ENCODE results near the gene SLC17A5.
A peak's percentile ranks its signal among the peaks of the same experiment; 100 is the strongest.
"Not testable (repeated sequence)": the region's sequence is repeated elsewhere in the genome, so short reads cannot be mapped to it uniquely, and the experiment has no call there.

SLC17A5 gene

GRCh38 chr6:73565767-73566485 lies 87.9 kb downstream of the SLC17A5 start:
- DNase-seq = no peak

- DNase-seq = no peak
These were observed 89.0 kb downstream of the SLC17A5 start for GRCh38 chr6:73564578-73565345.

GRCh38 chr6:73562558-73562957 lies 91.2 kb downstream of the SLC17A5 start:
- DNase-seq = no peak

GRCh38 chr6:73560853-73561407 lies 92.9 kb downstream of the SLC17A5 start:
- peak in 3 of 4 experiments; percentile 14 to 70 (median 68) for DNase-seq

- no peak for DNase-seq
These were observed 93.5 kb downstream of the SLC17A5 start for GRCh38 chr6:73560182-73560732.

GRCh38 chr6:73559399-73559794 lies 94.4 kb downstream of the SLC17A5 start:
- not testable (repeated sequence) for DNase-seq

GRCh38 chr6:73558624-73559398 lies 95.0 kb downstream of the SLC17A5 start:
- no peak for DNase-seq

GRCh38 chr6:73556836-73557235 lies 97.0 kb downstream of the SLC17A5 start:
- no peak for DNase-seq

GRCh38 chr6:73555380-73555949 lies 98.3 kb downstream of the SLC17A5 start:
- not testable (repeated sequence) for DNase-seq

- not testable (repeated sequence) for DNase-seq
These were observed 102.7 kb downstream of the SLC17A5 start for GRCh38 chr6:73551115-73551514.

- DNase-seq = peak in 1 of 4 experiments; percentile 37
These were observed 105.0 kb downstream of the SLC17A5 start for GRCh38 chr6:73548458-73549446.

- no peak for DNase-seq
These were observed 106.8 kb downstream of the SLC17A5 start for GRCh38 chr6:73547036-73547435.

Measured in suppressor macrophage (primary cell).